GM18499 (cell line): Measurements from ENCODE around the gene YIF1A.
"Not testable (repeated sequence)": the region's sequence is repeated elsewhere in the genome, so short reads cannot be mapped to it uniquely, and the experiment has no call there.

ENCODE experiments used
- ATAC-seq: cut with Tn5 transposase; IDR thresholded peaks from one replicate; pipeline ENCODE4 v1.9.1; 2021; ENCODE audit warnings: moderate number of reproducible peaks; ENCODE audit not compliant: insufficient read depth, unreplicated experiment

Gene YIF1A

DNA sequence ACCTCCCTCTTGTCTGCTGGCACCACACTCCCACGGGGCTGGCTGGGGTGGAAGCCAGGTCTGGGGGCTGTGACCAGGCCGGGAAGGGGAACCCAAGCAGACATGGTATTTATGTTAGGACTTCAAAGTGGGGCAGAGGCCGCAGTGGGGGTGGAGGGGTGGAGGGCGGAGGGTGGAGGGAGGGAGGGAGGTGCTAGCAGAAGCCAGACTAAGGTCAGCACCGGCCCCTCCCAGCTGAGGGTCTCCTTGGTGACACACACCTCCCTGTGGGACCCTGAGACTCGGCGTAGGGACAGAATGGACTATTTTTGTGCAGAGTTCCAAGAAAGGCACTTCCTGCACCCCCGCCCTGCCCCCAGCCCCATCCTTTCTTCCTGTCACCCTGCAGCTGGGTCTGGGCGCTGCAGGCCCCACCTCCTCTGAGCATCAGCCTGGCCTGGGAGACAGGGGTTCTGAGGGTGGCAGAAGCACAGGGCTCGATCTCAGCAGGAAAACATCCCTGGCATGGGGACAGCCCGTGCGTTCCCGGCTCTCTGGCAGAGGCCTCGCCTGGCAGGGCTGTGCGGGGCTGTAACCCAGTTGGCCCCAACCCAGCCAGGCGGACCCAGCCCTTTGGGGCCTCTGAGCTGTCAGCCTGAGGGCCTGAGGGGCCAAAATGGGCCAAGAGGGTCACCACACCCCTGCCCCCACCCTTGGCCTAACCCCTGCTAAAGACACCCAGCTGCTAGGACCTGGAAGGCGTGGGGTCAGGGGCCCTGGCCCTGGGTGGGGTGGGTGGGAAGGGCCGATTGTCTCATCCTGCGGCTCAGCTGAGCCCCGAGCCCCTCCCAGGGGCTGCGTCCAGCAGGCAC lies 37.5 kb upstream of the YIF1A start:
- ATAC-seq: no peak

DNA sequence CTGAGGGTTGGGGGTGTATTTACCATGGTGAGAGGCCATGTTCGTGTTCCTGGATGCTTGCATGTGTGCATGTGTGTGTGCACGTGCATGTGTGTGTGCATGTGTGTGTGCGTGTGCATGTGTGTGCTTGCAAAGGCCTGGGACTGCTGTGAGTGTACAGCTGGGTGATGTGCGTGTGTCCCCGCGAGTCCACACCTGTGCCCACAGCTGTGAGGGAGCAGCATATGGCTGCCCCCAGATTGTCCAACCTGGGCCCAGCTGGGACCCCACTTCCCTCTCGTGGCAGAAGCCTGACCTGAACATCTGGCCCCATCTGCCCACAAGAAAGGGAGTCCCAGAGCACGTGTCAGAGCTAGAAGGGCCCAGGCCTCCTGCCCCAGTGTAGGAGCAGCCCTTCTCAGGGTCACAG lies 36.3 kb upstream of the YIF1A start:
- no peak for ATAC-seq

DNA sequence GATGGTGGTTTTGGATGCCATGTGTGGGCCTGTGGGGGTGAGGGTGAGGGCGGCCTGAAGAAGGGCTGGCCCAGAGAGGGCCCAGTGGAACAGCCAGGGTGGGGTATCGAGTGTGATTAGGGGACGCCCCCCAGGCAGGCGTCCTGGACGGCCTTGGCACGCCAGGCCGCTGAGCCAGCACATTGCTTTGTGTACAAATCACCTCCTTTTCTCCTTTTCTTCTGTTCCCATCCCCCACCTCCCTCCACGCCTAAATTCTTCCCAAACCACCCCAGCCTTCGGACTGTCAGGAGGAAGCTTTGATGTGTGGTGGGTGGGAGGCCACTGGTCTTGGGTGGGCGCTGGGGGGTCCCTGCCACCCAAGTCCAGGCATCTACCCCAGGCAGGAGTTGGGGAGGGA lies 35.7 kb upstream of the YIF1A start:
- no peak for ATAC-seq

DNA sequence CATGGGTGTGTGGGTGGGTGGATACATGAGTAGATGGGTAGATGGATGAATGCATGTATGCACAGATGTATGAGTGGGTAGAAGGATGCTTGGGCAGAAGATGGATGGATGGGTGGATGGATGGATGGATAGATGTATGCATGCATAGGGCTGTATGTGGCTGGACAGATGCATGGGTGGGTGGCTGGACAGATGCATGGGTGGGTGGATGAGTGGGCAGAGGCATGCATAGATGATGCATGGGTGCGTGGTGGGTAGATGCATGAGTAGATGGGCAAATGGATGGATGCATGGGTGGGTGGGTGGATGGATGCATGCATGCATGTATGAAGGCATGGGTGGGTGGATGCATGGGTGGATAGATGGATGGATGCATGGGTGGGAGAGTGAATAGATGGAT lies 34.7 kb upstream of the YIF1A start:
- ATAC-seq: no peak

DNA sequence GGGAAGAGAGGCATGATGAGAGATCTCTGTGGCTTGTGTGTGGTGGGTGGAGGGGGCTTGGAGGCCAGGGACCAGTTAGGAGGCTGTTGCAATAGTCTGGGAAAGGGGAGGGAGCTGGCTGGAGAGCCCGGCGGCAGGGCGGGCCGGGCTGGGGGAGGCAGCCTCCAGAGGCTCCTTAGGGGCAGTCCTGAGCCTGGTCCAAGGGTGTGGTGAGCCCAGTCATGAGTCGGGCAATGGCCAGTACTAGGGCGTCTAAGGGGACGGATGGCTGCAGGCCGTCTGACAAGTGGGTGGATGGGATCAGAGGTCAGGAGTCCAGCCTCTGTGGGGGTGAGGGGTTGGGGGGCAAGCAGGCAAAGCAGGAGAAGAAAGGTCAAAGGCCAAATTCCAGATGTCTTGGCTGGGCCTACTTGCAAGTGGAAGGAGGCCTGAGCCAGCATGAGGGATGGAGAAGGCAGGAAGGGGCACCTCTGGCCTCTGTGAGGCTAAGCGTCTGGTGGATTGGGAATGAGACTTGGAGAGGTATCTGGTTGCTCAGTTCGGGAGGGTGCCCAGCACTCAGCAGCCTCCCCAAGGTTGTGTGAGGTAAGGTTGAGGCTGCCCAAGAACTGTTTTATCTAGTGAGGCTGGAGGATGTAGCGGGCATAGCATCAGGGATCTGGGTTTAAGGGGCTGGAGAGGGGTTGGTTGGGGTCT lies 33.9 kb upstream of the YIF1A start:
- ATAC-seq: no peak

DNA sequence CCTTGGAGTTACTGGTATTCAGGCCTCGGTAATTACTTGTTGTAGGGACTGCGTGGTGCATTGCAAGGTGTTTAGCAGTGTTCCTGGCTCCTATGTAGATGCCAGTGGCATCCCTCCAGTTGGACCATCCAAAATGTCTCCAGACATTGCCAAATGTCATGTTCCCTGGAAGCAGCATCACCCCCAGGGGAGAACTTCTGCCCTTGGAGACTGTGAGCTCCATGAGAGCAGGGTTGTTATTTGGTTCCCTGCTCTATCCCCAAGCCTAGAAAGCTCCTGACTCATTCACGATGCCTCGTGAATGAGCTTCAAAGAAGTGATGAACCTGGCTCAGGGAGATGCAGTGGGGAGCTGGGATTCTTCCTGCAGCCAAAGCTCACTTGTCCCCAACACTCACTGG lies 32.7 kb upstream of the YIF1A start:
- no peak for ATAC-seq

DNA sequence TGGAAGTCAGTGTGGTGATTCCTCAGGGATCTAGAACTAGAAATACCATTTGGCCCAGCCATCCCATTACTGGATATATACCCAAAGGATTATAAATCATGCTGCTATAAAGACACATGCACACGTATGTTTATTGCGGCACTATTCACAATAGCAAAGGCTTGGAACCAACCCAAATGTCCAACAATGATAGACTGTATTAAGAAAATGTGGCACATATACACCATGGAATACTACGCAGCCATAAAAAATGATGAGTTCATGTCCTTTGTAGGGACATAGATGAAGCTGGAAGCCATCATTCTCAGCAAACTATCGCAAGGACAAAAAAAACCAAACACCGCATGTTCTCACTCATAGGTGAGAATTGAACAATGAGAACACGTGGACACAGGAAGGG lies 31.8 kb upstream of the YIF1A start:
- not testable (repeated sequence) for ATAC-seq

DNA sequence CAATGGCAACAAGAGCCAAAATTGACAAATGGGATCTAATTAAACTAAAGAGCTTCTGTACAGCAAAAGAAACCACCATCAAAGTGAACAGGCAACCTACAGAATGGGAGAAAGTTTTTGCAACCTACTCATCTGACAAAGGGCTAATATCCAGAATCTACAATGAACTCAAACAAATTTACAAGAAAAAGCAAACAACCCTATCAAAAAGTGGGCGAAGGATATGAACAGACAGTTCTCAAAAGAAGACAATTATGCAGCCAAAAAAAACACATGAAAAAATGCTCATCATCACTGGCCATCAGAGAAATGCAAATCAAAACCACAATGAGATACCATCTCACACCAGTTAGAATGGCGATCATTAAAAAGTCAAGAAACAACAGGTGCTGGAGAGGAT lies 31.3 kb upstream of the YIF1A start:
- ATAC-seq: not testable (repeated sequence)

DNA sequence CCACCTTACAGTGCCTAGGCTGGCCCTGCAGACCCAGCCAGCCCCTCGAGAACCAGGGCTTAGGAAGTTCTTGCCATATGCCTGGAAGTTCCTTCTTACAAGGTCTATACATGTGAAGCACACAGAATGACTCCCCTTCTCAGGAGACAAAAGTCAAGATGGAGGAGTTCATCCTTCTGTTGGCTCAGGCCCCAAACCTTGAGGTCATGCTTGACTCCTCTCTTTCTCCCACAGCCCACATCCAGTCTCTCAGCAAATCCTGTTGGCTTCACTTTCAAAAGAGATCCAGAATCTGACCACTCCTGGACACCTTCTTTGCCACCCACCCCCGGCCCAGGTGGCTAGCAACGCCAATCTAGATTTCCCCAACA lies 29.6 kb upstream of the YIF1A start:
- no peak for ATAC-seq

DNA sequence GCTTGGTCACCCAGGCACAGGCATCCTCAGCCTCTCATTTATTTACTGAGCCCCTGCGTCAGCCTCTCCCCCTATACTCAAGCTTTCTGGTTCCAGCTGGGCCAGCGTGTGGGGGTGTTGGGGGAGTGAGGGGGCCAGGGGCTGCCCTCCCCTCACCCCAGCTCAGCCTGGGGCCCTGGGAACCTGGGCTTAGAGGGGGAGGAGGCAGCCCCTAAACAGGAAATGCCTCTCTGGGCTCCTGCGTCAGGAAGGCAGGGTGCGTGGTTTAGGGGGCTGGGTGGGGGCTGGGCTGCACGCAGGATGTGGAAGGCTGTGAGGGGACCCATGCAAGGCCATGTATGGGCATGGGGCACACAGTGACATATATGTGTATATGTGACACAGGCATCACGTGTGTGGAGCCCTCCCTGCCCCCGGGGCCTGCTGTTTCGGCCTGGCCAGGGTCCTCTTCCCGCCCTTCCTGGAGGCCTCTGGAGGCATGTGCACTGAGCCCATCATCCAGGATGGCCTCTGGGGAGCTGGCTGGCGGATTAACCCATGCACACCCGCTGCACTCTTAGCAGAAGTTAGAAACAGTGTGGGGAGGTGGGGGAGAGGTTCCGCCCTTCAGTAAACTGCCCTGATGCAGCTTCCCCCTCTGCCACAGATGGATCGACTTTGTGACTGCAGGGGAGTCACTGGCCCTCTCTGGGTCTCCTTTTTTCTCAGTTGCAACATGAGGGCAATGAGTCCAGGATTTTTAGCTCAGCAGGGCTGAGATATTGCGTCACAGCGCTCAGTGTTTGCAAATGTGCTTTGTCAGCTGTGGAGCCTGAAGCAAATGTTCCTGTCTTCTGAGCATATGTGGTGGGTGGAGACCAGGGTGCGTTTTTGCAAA lies 29.0 kb upstream of the YIF1A start:
- ATAC-seq: no peak

DNA sequence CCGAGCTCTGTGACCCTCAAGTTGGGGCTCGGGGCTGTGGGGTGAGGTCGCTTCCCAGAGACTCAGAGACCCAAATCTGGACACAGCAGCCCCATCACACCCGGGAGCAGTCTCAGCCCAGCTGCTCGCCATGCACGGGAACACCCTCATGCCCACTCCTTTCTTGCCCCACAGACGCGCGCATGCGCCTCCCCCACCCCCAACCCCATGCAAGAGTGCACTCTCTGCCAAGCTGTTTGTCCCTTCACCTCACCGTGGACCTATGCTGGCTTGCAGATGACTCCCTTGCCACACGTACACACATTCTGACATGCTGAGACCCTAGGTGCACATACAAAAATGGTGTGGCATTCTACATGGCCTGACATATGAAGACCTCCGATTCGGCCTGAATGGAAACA lies 28.4 kb upstream of the YIF1A start:
- no peak for ATAC-seq

DNA sequence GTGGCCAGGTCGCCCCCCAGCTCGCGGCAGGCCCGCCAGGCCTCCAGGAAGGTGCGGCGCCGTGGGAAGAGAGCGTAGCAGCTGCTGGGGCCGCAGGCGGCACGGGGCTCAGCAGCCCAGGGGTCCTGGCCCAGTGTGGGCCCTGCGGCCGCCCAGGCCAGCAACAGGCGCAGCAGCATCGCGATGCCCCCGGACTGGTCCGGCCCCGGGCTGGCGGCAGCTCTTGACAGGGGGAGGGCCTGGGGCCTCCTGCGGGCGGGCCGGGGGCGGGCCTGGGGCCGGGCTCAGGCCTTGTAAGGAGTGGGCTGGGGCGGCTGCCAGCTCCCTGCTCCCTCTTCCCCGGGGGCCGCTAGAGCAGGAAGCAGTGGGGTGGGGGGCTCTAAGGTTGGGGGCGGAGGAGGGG lies 27.9 kb upstream of the YIF1A start, which contains the start of gene CD248:
Gene CD248 (minus strand): TSS at position 196 of the 403 bp plus-strand sequence. CDS start 17 bp downstream, at position 179.
- ATAC-seq: no peak

DNA sequence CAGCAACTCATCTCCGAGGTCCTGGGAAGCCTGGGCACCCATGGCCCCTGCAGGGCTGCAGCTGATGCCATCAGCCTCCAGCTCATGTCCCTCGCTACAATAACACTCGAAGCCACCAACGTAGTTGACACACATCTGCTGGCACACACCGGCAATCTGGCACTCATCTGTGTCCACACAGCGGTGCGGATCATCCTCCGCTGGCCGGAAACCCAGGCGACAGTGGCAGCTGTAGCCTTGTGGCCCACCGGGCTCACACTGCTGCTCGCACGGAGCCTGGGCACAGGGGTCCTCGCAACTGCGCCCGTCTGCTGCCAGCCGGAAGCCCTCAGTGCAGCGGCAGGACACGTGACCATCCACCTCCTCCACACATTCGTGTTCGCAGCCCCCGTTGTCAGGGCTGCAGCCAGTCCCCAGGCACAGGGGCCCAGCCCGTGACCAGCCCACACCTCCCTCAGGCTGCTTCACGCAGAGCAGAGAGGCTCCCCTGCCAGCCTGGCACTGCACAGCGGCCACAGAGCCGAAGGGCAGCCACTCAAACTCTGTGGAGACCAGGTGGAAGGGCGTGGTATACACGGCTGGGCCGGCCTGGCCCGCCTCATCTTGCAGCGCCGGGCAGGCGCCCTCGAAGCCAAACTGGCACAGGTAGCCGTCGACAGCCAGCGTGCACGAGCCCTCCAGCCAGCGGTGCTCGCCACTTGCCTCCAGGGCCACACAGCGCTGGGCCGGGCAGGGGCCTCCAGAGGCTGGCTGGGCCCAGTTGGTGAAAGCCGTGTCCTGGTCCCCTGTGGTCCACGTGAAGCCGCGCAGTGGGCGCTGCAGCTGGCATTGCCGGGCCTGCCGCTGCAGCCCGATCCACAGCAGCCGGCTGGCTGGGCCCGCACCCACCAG lies 27.2 kb upstream of the YIF1A start:
- ATAC-seq: no peak

DNA sequence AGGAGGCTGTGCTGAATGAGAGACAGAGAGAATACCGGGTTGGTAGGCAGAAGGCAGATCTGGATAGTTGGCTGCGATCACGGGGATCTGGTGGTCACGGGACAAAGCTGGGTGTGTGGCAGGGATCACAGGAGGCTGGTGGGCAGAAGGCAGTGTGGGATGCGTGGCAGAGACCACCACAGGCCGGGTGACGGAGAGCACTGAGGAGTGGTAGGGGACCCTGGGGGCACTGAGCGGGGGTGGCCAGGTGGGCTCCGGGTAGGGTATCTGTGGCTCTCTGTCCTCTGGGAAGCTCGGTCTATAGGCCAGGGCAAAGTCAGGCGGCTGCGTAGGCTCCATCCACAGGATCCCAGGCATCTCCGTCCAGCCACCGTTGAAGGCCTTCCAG lies 26.5 kb upstream of the YIF1A start:
- no peak for ATAC-seq

DNA sequence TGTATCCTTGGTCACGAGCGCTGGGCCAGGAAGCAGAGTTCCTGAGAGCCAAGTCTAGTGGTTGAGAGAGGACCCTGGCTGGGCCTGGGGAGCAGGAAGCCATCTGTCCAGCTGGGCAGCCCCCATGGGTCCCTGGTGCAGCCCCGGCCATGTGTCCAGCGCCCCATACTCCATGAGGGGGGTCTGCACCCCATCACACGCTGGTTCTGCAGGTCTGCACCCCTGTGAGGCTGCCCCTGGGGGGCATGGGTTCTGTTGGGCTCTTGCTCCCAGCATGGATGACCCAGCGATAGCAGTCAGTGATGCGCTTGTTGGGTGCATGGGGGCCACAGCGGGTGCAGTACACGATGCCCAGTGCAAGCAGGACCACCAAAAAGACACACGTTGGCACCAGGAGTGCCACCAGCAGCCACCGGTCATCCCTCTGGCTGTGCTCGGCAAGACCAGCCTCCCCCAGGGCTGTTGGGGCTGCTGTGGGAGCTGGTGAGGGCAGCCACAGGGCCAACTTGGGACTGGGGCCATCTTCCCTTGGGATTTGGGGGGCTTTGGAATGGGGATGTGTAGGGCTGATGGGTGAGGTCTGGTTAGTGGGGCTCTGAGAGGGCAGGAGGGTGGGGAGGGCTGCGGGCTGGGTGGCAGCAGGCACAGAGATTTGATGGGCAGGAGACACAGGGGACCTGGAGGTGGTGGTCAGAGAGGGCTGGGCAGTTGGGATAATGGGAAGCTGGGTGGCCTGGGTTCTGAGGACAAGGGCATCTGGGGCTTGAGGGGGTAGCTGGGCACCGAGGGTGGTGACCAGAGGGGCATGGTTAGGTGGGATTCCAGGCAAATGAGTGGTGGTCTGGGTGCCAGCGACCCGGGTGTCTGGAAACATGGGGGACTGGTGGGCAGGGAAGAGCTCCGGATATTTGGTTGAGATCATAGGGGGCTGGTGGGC lies 25.9 kb upstream of the YIF1A start:
- ATAC-seq: no peak

DNA sequence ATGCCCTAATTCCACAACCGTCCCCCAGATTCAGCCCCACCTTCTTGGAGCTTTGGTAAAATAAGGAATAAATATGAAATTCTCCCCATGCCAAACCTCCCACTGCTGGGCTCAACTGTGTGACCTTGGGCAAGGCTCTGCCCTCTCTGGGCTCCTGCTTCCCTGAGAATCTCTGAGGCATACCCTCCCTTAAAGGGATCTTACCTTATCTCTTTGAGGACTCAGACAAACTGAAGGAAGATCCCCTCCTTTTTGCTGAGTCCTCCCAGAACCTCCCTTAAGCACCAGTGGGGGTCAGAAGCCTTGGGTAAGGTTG lies 25.2 kb upstream of the YIF1A start:
- ATAC-seq: no peak

DNA sequence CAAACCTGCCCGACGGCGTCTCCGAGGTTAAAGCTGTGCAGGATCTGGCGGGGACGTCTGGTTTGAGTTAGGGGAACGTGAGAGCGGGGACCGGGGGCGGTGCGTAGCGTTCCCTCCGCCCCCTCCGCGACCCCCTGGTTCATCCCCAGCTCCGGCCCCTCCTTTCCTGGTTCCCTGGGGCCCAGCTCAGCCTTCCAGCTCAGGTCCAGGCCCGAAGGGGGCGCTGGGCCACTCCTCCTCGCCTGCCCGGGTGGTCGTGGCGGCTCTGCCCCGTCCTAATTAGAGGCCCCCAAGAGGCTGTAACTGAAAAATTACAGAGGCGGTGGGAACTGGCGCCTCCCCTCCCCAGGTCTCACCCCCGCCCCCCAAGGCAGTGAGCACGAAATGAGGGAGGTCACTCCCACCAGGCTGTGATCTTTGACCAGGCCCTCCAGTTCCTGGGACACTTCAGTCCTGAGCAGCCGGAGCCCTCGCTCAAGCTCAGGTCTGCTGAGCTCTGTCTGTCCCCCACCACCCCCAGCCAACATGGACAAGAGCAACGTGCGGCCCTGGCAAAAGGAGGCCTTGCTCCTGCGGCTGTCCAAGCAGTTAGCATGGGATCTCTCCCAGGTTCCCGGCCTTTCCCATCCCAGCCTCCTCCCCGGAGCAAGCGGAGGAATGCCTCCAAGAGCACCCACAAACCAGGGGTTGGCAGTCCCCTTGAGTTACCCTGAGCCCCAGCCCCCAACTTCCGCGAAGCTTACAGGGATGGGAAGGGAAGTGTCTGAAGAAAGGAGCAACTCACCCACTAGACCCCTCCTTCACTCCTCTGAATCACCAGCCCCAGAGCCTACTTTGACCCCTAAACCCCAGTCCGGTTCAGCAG lies 24.6 kb upstream of the YIF1A start:
- ATAC-seq: no peak
